H1 (cell line): ENCODE data around the gene ABCF2. TPM values are rescaled to one million over a fixed set of nuclear protein-coding genes. Genes with fewer than 3 reads are reported as not detected.

Experiments
- ASH2L ChIP-seq: fragments of 200-600, 300-600 bp; sonication (generic); IDR thresholded peaks from one replicate; pipeline ENCODE4 v1.7.1; 2017; ENCODE audit warnings: low read length
- BRCA1 ChIP-seq: IDR thresholded peaks from 2 replicates; pipeline ENCODE4 v1.6.1; 2012; ENCODE audit warnings: low read depth, low read length, improper control_type of control experiment
- EP300 ChIP-seq, 2 experiments: IDR thresholded peaks; 1 replicate in 1 of 2; 2 replicates in 1 of 2; pipeline ENCODE4 v1.6.1; 2011 to 2012; ENCODE audit warnings: low read depth in 2 of 2, low read length in 2 of 2, mild to moderate bottlenecking in 2 of 2, borderline replicate concordance in 1 of 2, inconsistent platforms in 1 of 2, moderate library complexity in 1 of 2
- EZH2 ChIP-seq: fragments of 200-600 bp; sonication (generic); IDR thresholded peaks from 2 replicates; pipeline ENCODE4 v1.7.1; 2012; ENCODE audit warnings: low read depth, mild to moderate bottlenecking, moderate library complexity, low read length, inconsistent platforms; ENCODE audit not compliant: severe bottlenecking
- JUND ChIP-seq: IDR thresholded peaks from 2 replicates; pipeline ENCODE4 v1.6.1; 2011; ENCODE audit warnings: mild to moderate bottlenecking, improper control_type of control experiment, low read length
- POU5F1 ChIP-seq: IDR thresholded peaks from 2 replicates; pipeline ENCODE4 v1.6.1; 2011; ENCODE audit warnings: low read depth, mild to moderate bottlenecking, low read length, moderate library complexity
- SP2 ChIP-seq: IDR thresholded peaks from 2 replicates; pipeline ENCODE4 v1.6.1; 2012; ENCODE audit warnings: mild to moderate bottlenecking, low read length, inconsistent platforms
- TCF12 ChIP-seq: IDR thresholded peaks from 2 replicates; pipeline ENCODE4 v1.6.1; 2011; ENCODE audit warnings: low read depth, mild to moderate bottlenecking, low read length
- USF2 ChIP-seq: IDR thresholded peaks from 2 replicates; pipeline ENCODE4 v1.6.1; 2011; ENCODE audit warnings: low read length, improper control_type of control experiment
- polyA plus RNA-seq, 7 experiments: library from polyadenylated mRNA; depleted of rRNA in 3 of 7; stranded (reverse) in 5 of 7; unstranded in 2 of 7; fragments of >200 nt in 5 of 7; fragments of 200-250 nt in 2 of 7; gene quantifications; 1 replicate in 5 of 7; 2 replicates in 1 of 7; 4 replicates in 1 of 7; pipeline versions ENCODE4 v1.2.1 to v1.2.3, GENCODE V29; 2011 to 2013; ENCODE audit warnings: missing spikeins in 2 of 7, mixed read lengths in 2 of 7
- total RNA-seq: library from RNA; stranded (reverse); fragmentation: NEBNext Ultra II Directional; extraction: Animal tissue kit (Norgen Biotek cat#: 25700); gene quantifications from 2 replicates; pipeline ENCODE4 v1.2.1, GENCODE V29; 2021
- TF ChIP-seq, protein P1 (sequence below): IDR thresholded peaks from 2 replicates; pipeline ENCODE4 v1.6.1; 2012; ENCODE audit warnings: low read length, inconsistent platforms

Gene ABCF2
- total and polyA plus RNA-seq, 2 of the 8 experiments (the other 6 are each of a cell fraction or from before 2014, with no cell fraction given): 28.0 to 55.0 TPM

DNA sequence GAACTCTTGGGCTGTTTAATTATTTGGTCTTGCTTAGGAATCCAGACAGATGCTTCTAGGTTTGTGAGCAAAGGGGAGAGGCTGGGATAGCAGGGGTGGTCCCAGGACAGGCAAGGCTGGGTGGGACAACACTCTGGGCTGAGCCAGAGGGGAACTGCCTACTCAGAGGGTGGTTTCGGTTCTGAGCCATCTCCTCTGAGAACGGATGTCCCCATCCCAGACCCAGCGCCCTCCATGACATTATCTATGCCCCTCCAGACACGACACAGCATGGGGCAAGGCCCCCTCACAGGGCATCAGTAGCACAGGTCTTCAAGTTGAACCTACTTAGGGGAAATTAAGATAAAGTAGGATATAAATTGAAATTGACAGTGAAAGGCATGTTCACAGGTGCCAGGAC, 47.1 kb downstream of the ABCF2 start (continued):
- TF ChIP-seq, protein P1, sequence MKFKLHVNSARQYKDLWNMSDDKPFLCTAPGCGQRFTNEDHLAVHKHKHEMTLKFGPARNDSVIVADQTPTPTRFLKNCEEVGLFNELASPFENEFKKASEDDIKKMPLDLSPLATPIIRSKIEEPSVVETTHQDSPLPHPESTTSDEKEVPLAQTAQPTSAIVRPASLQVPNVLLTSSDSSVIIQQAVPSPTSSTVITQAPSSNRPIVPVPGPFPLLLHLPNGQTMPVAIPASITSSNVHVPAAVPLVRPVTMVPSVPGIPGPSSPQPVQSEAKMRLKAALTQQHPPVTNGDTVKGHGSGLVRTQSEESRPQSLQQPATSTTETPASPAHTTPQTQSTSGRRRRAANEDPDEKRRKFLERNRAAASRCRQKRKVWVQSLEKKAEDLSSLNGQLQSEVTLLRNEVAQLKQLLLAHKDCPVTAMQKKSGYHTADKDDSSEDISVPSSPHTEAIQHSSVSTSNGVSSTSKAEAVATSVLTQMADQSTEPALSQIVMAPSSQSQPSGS: no peak
- TF ChIP-seq POU5F1 (no peak), ASH2L (no peak), JUND (no peak), TCF12 (no peak), USF2 (no peak), SP2 (no peak), BRCA1 (no peak), EP300 (IDR thresholded peaks at IDR 0.05; ENCODE audit: borderline replicate concordance in 1 of 2, low read depth in 2 of 2, low read length in 2 of 2) (no peak), EZH2 (no peak)
- TF ChIP-seq, all 59 proteins: peak for 0
